IPS-NIHi7 (cell line): ENCODE measurements around the gene IER5L.

Experiments
- DNase-seq: peaks from one replicate; pipeline ENCODE4 v3.0.0; 2012; ENCODE audit warnings: mixed read lengths; ENCODE audit errors: extremely low spot score

IER5L gene

GRCh38 chr9:129177791-129178567 lies at the start of gene IER5L:
IER5L (minus strand) TSS chr9:129178261; CDS start chr9:129178052, 209 bp downstream.
- peak; percentile 98 for DNase-seq

- DNase-seq, result no peak
These were observed 49.8 kb upstream of the IER5L start for GRCh38 chr9:129227843-129228189.

- DNase-seq, result peak; percentile 77
These were observed 47.8 kb upstream of the IER5L start for GRCh38 chr9:129225815-129226214.

GRCh38 chr9:129225490-129225778 lies 47.4 kb upstream of the IER5L start:
- DNase-seq, result no peak

- DNase-seq, result no peak
These were observed 46.8 kb upstream of the IER5L start for GRCh38 chr9:129224618-129225489.

GRCh38 chr9:129223551-129224208 lies 45.6 kb upstream of the IER5L start:
- no peak for DNase-seq

GRCh38 chr9:129222819-129223218 lies 44.8 kb upstream of the IER5L start:
- no peak for DNase-seq

GRCh38 chr9:129221979-129222635 lies 44.0 kb upstream of the IER5L start:
- no peak for DNase-seq

GRCh38 chr9:129221233-129221632 lies 43.2 kb upstream of the IER5L start:
- no peak for DNase-seq

- DNase-seq, result no peak
These were observed 42.7 kb upstream of the IER5L start for GRCh38 chr9:129220771-129221170.

GRCh38 chr9:129218918-129219317 lies 40.9 kb upstream of the IER5L start:
- no peak for DNase-seq

- DNase-seq, result no peak
These were observed 40.2 kb upstream of the IER5L start for GRCh38 chr9:129218272-129218625.

- DNase-seq, result no peak
These were observed 35.5 kb upstream of the IER5L start for GRCh38 chr9:129213551-129213950.

GRCh38 chr9:129211686-129212085 lies 33.6 kb upstream of the IER5L start:
- DNase-seq, result no peak

- no peak for DNase-seq
These were observed 32.1 kb upstream of the IER5L start for GRCh38 chr9:129210125-129210524.

- no peak for DNase-seq
These were observed 31.5 kb upstream of the IER5L start for GRCh38 chr9:129209580-129209979.

GRCh38 chr9:129209109-129209508 lies 31.0 kb upstream of the IER5L start:
- peak; percentile 43 for DNase-seq

- DNase-seq, result peak; percentile 92
These were observed 30.4 kb upstream of the IER5L start for GRCh38 chr9:129208207-129209032.

- DNase-seq, result no peak
These were observed 28.8 kb upstream of the IER5L start for GRCh38 chr9:129206905-129207304.

GRCh38 chr9:129206401-129206800 lies 28.3 kb upstream of the IER5L start:
- no peak for DNase-seq

GRCh38 chr9:129204840-129205239 lies 26.8 kb upstream of the IER5L start:
- DNase-seq, result no peak
